Fibroblast of lung (primary cell): ENCODE data around the gene UHRF2.

Experiments
- EZH2 ChIP-seq: IDR thresholded peaks from 2 replicates; pipeline ENCODE4 v1.5.1; 2012; ENCODE audit warnings: low read length, control low read depth, mild to moderate bottlenecking; ENCODE audit errors: missing control alignments
- TF ChIP-seq, protein P1 (sequence below), 2 donors: IDR thresholded peaks in 1 of 2; conservative IDR thresholded peaks in 1 of 2; 1 replicate in 1 of 2; 2 replicates in 1 of 2; pipeline ENCODE4 v1.5.1; 2011 to 2012; ENCODE audit warnings: low read length in 2 of 2, control low read depth in 1 of 2, inconsistent platforms in 1 of 2, low read depth in 1 of 2, mild to moderate bottlenecking in 1 of 2

DNA sequence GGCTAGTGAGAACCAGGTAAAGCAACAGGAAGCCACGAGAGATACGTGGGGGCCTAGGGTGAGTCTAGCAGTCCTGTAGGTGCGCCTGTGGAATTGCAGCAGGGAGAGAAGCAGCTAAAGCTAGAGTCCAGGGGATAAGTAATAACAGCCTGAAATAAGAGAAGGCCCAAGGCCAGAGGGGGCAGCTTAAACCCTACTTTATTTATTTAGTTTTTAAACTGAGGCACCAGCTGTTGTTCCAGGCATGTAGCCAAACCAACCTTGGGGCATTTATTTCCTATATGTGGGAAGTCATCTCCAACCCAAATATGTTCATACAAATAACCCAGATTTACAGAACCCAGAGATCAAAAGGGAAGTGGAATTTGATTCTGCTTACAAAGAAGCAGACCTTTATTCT lies 139.0 kb downstream of the UHRF2 start:
- TF ChIP-seq, protein P1, sequence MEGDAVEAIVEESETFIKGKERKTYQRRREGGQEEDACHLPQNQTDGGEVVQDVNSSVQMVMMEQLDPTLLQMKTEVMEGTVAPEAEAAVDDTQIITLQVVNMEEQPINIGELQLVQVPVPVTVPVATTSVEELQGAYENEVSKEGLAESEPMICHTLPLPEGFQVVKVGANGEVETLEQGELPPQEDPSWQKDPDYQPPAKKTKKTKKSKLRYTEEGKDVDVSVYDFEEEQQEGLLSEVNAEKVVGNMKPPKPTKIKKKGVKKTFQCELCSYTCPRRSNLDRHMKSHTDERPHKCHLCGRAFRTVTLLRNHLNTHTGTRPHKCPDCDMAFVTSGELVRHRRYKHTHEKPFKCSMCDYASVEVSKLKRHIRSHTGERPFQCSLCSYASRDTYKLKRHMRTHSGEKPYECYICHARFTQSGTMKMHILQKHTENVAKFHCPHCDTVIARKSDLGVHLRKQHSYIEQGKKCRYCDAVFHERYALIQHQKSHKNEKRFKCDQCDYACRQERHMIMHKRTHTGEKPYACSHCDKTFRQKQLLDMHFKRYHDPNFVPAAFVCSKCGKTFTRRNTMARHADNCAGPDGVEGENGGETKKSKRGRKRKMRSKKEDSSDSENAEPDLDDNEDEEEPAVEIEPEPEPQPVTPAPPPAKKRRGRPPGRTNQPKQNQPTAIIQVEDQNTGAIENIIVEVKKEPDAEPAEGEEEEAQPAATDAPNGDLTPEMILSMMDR (conservative IDR thresholded peaks at IDR 0.05 in 1 of 2, IDR thresholded peaks at IDR 0.05 in 1 of 2; ENCODE audit: low read depth in 1 of 2, low read length in 2 of 2): peak; percentile 15 to 48
- no peak for TF ChIP-seq EZH2
